Measurements from ENCODE around the gene NRG3. TPM values are rescaled to one million over a fixed set of nuclear protein-coding genes. Genes with fewer than 3 reads are reported as not detected.

NRG3 gene
- polyA plus RNA-seq, 2 donors = 0.01 to 0.04 TPM

DNA sequence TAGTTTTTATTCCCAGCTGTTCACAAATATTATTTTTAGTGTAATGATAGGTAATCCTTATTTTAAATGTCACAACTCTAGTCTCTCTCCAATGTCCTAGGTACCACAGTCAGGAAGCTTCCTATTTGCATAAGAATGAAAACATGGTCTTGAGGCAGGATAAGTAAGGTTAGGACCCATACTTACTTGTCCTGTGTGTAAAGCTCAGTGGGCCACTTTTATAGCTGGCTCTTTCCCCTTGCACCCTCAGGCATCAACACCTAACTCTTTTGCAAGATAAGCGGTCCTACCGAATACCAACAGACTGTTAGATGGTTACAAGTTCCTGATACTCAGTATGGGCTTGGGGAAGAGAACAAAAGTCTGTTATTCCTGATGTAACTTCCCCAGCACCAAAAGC lies 986.9 kb downstream of the NRG3 start:
- H3K27ac ChIP-seq (ENCODE audit: low read depth in 2 of 2, low read length in 1 of 2) = no peak overlapping the region
- H3K4me3 ChIP-seq (ENCODE audit: low read depth in 1 of 2, low read length in 2 of 2) = no peak overlapping the region
- H3K4me1 ChIP-seq (ENCODE audit: control insufficient read depth in 2 of 2, insufficient read depth in 2 of 2, low read length in 1 of 2) = no peaks in the 10 kb centered on the region
- no peaks in the 10 kb centered on the region for H3K36me3 ChIP-seq (ENCODE audit: control insufficient read depth in 2 of 2, insufficient read depth in 2 of 2, low read length in 1 of 2)
- no peaks in the 10 kb centered on the region for H3K9me3 ChIP-seq (ENCODE audit: control insufficient read depth in 2 of 2, insufficient read depth in 1 of 2, low read depth in 1 of 2, low read length in 1 of 2)
- no peaks in the 10 kb centered on the region for H3K27me3 ChIP-seq (ENCODE audit: control insufficient read depth in 1 of 2, insufficient read depth in 2 of 2, low read length in 2 of 2)
- 88 to 93% methylated on average over 2 of the region's 2 CpGs for WGBS, 2 donors

DNA sequence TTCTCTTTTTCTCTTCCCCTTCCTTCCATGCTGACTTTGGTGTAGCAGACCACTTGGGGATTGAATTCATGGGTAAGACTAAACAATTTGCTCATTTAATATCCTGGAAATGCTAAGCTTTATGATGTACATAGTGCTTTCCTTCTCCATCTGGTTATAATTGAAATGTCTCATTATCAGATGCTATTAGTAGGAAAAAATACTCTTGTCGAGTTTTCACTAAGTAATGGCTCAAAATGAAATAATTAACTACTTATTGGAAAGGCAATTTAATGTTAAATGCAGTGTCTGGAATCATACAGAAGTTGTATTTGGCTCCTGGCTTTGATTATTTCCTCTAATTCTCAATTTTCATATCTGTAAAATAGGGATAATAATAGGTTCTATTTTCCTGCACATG lies 990.4 kb downstream of the NRG3 start:
- no peaks in the 10 kb centered on the region for H3K4me1 ChIP-seq (ENCODE audit: control insufficient read depth in 2 of 2, insufficient read depth in 2 of 2, low read length in 1 of 2)
- no peaks in the 10 kb centered on the region for H3K36me3 ChIP-seq (ENCODE audit: control insufficient read depth in 2 of 2, insufficient read depth in 2 of 2, low read length in 1 of 2)
- H3K27me3 ChIP-seq (ENCODE audit: control insufficient read depth in 1 of 2, insufficient read depth in 2 of 2, low read length in 2 of 2) = no peaks in the 10 kb centered on the region
- H3K4me3 ChIP-seq (ENCODE audit: low read depth in 1 of 2, low read length in 2 of 2) = no peak overlapping the region
- WGBS, 2 donors = 47 to 53% methylated on average over 1 of the region's 1 CpG
- H3K27ac ChIP-seq (ENCODE audit: low read depth in 2 of 2, low read length in 1 of 2) = no peak overlapping the region
- no peaks in the 10 kb centered on the region for H3K9me3 ChIP-seq (ENCODE audit: control insufficient read depth in 2 of 2, insufficient read depth in 1 of 2, low read depth in 1 of 2, low read length in 1 of 2)

DNA sequence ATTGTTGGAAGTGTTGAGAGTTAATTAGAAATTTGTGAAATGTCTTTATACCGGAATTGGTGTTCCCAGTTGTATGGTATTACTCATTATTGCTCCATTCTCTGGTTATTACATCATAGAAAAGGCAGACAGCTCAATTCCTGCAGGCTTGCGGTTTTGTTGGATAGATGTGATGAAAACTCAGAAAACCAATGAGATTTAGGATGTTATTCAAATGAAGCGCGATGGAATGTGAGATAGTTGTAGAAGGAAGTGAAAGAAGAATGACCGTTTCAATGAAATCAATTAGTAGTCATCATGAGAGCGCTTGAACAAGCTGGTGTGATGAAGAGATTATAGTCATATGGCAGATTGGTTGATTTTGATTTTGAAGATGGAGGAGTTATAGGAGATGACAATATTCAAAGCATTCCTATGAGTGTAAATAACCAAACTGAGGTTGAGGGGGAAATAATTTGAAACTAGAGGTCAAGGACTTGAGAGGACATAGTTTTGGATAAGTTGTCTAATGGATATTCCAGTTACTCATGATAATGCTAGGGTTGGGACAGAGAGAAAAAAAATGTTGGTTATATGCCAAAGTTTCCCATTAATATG lies 991.5 kb downstream of the NRG3 start:
- Histone ChIP-seq H3K4me3 (ENCODE audit: low read depth in 1 of 2, low read length in 2 of 2) (no peak overlapping the region), H3K27ac (ENCODE audit: low read depth in 2 of 2, low read length in 1 of 2) (no peak overlapping the region), H3K36me3 (ENCODE audit: control insufficient read depth in 2 of 2, insufficient read depth in 2 of 2, low read length in 1 of 2) (no peaks in the 10 kb centered on the region), H3K4me1 (ENCODE audit: control insufficient read depth in 2 of 2, insufficient read depth in 2 of 2, low read length in 1 of 2) (no peaks in the 10 kb centered on the region), H3K27me3 (ENCODE audit: control insufficient read depth in 1 of 2, insufficient read depth in 2 of 2, low read length in 2 of 2) (no peaks in the 10 kb centered on the region), H3K9me3 (ENCODE audit: control insufficient read depth in 2 of 2, insufficient read depth in 1 of 2, low read depth in 1 of 2, low read length in 1 of 2) (no peaks in the 10 kb centered on the region)
- 72 to 80% methylated on average over 6 of the region's 6 CpGs for WGBS, 2 donors

DNA sequence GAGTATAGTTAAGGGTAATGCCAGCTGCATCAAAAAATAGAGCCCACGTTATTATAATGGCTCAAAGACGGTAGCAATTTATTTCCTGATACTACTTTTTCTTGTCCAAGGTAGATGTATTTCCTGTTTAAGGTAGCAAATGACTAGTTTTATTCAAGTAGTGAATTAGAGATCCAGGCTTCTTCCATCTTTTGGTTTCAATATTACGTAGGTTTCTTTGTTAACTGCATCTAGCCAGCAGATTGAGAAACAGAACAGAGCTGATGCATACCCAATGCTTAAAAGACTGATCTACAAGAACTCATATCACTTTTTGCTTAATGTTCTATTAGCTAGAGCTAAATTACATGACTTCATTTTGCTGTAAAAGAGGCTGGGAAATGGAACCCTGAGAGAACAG lies 992.1 kb downstream of the NRG3 start:
- H3K36me3 ChIP-seq (ENCODE audit: control insufficient read depth in 2 of 2, insufficient read depth in 2 of 2, low read length in 1 of 2) = no peaks in the 10 kb centered on the region
- WGBS, 2 donors = 86 to 93% methylated on average over 3 of the region's 3 CpGs

DNA sequence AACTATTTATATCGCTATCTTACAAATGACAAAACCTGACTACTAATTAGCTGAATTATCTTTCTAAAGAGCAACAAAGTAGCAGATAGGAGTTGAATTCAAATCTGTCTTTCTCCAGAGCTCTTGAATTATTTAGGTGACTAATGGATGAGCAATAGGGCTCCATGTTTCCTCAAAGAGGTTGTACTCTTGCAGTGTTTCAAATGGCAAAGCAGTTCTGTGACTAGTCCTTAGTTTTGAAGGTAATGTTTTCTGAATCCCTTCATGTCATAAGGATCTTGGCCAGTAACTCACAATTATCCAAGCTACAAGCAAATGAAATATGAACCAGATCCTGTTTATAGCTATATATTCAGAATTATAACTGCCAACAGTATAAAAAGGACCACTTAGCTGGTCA lies 999.7 kb downstream of the NRG3 start:
- WGBS, 2 donors = 96 to 100% methylated on average over 1 of the region's 1 CpG
- Histone ChIP-seq H3K9me3 (ENCODE audit: control insufficient read depth in 2 of 2, insufficient read depth in 1 of 2, low read depth in 1 of 2, low read length in 1 of 2) (no peaks in the 10 kb centered on the region), H3K4me3 (ENCODE audit: low read depth in 1 of 2, low read length in 2 of 2) (no peak overlapping the region), H3K4me1 (ENCODE audit: control insufficient read depth in 2 of 2, insufficient read depth in 2 of 2, low read length in 1 of 2) (no peaks in the 10 kb centered on the region), H3K27ac (ENCODE audit: low read depth in 2 of 2, low read length in 1 of 2) (no peak overlapping the region), H3K36me3 (ENCODE audit: control insufficient read depth in 2 of 2, insufficient read depth in 2 of 2, low read length in 1 of 2) (no peaks in the 10 kb centered on the region), H3K27me3 (ENCODE audit: control insufficient read depth in 1 of 2, insufficient read depth in 2 of 2, low read length in 2 of 2) (no peaks in the 10 kb centered on the region)

More for the DNA sequence above, 992.1 kb downstream of the NRG3 start:
- H3K27ac ChIP-seq (ENCODE audit: low read depth in 2 of 2, low read length in 1 of 2) = no peak overlapping the region
- H3K4me3 ChIP-seq (ENCODE audit: low read depth in 1 of 2, low read length in 2 of 2) = no peak overlapping the region
- H3K4me1 ChIP-seq (ENCODE audit: control insufficient read depth in 2 of 2, insufficient read depth in 2 of 2, low read length in 1 of 2) = no peaks in the 10 kb centered on the region
- H3K9me3 ChIP-seq (ENCODE audit: control insufficient read depth in 2 of 2, insufficient read depth in 1 of 2, low read depth in 1 of 2, low read length in 1 of 2) = no peaks in the 10 kb centered on the region
- H3K27me3 ChIP-seq (ENCODE audit: control insufficient read depth in 1 of 2, insufficient read depth in 2 of 2, low read length in 2 of 2) = no peaks in the 10 kb centered on the region

DNA sequence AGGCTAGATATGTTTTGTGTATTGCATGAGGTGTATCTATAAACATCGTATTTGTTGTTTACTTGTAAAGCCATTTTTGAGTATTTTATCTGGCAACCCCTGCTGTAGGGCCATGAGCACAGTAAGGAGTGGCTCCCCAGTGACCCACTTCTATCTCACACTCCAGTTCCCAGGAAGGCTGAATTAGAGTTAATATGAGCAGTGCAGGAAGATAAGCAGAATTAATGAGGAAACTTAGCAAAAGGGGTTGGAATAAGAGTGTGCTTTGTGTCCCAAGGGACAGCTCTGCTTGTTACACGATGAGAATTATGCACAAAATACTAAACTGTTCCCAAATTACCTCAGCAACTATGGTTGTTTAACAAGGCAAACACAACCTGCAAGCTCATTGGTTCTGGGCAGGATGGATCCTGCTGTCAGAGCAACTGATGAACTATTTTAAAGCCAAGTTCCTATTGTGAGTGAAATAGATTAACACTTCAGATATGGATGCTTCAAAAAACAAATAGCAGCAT lies 1005.8 kb downstream of the NRG3 start:
- H3K4me3 ChIP-seq (ENCODE audit: low read depth in 1 of 2, low read length in 2 of 2) = no peak overlapping the region
- WGBS, 2 donors = 58 to 64% methylated on average over 2 of the region's 2 CpGs
- no peak overlapping the region for H3K27ac ChIP-seq (ENCODE audit: low read depth in 2 of 2, low read length in 1 of 2)
- H3K4me1 ChIP-seq (ENCODE audit: control insufficient read depth in 2 of 2, insufficient read depth in 2 of 2, low read length in 1 of 2) = no peaks in the 10 kb centered on the region
- H3K27me3 ChIP-seq (ENCODE audit: control insufficient read depth in 1 of 2, insufficient read depth in 2 of 2, low read length in 2 of 2) = no peaks in the 10 kb centered on the region
- no peaks in the 10 kb centered on the region for H3K9me3 ChIP-seq (ENCODE audit: control insufficient read depth in 2 of 2, insufficient read depth in 1 of 2, low read depth in 1 of 2, low read length in 1 of 2)
- H3K36me3 ChIP-seq (ENCODE audit: control insufficient read depth in 2 of 2, insufficient read depth in 2 of 2, low read length in 1 of 2) = no peaks in the 10 kb centered on the region

DNA sequence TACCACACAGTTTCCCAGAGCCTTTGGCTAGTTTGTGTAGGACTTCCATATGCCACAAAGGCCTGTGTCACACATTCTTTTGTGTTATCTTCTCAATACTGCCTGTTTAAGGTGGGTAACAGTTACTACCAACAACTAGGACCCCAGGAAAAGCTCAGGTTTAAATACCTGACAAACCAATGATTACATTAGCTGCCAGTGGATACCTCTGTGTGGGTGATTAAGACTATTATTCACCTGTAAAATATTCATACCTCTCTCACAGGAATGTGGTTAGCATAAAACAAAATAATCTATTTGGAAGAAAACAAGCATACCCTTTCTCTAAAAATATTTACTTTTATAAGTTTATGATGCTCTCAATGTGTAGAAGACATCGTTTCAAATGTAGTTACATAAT lies 1007.7 kb downstream of the NRG3 start:
- WGBS, 2 donors = 77 to 78% methylated on average over 1 of the region's 1 CpG
- Histone ChIP-seq H3K4me1 (ENCODE audit: control insufficient read depth in 2 of 2, insufficient read depth in 2 of 2, low read length in 1 of 2) (no peaks in the 10 kb centered on the region), H3K9me3 (ENCODE audit: control insufficient read depth in 2 of 2, insufficient read depth in 1 of 2, low read depth in 1 of 2, low read length in 1 of 2) (no peaks in the 10 kb centered on the region), H3K27ac (ENCODE audit: low read depth in 2 of 2, low read length in 1 of 2) (no peak overlapping the region), H3K36me3 (ENCODE audit: control insufficient read depth in 2 of 2, insufficient read depth in 2 of 2, low read length in 1 of 2) (no peaks in the 10 kb centered on the region), H3K27me3 (ENCODE audit: control insufficient read depth in 1 of 2, insufficient read depth in 2 of 2, low read length in 2 of 2) (no peaks in the 10 kb centered on the region), H3K4me3 (ENCODE audit: low read depth in 1 of 2, low read length in 2 of 2) (no peak overlapping the region)

DNA sequence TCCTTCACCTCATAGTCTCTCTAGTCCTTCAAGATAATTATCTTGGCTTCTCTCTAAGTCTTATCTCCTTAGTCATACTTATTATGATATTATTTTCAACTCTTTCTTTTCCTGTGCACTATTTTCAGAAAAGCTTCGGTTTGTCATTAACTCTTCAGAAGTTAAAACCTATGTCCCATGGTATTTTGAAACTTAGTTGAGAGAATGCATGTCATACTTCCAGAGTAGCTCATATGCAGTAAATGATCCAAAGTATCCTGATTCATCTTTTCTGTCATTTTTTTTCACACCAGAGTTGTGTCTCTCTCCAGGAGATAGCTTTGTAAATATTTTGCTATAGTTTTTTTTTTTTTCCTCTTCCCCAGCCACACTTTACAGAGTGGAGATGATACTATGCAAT lies 1008.6 kb downstream of the NRG3 start:
- H3K4me1 ChIP-seq (ENCODE audit: control insufficient read depth in 2 of 2, insufficient read depth in 2 of 2, low read length in 1 of 2) = no peaks in the 10 kb centered on the region
- H3K27ac ChIP-seq (ENCODE audit: low read depth in 2 of 2, low read length in 1 of 2) = no peak overlapping the region
- no peak overlapping the region for H3K4me3 ChIP-seq (ENCODE audit: low read depth in 1 of 2, low read length in 2 of 2)
- 44 to 52% methylated on average over 1 of the region's 1 CpG for WGBS, 2 donors
- no peaks in the 10 kb centered on the region for H3K27me3 ChIP-seq (ENCODE audit: control insufficient read depth in 1 of 2, insufficient read depth in 2 of 2, low read length in 2 of 2)
- H3K9me3 ChIP-seq (ENCODE audit: control insufficient read depth in 2 of 2, insufficient read depth in 1 of 2, low read depth in 1 of 2, low read length in 1 of 2) = no peaks in the 10 kb centered on the region
- H3K36me3 ChIP-seq (ENCODE audit: control insufficient read depth in 2 of 2, insufficient read depth in 2 of 2, low read length in 1 of 2) = no peaks in the 10 kb centered on the region

DNA sequence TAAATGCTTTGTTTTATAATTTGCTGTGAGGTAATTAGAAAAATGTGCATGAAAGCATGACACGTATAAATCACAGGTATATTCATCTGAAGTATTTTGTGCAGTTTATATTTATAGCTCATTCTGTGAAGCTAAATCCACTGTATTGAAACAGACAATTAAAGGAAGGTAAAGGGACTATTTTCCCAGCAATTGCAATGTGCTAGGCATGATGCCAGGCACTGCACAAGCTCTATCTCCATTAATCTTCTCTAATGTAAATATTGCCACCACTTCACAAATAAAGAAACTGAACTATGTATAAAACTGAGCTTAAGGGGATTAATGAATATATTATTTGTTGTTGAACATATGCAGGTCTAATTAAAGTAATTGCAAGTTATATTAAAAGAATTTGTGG lies 1012.5 kb downstream of the NRG3 start:
- no peaks in the 10 kb centered on the region for H3K9me3 ChIP-seq (ENCODE audit: control insufficient read depth in 2 of 2, insufficient read depth in 1 of 2, low read depth in 1 of 2, low read length in 1 of 2)
- no peak overlapping the region for H3K4me3 ChIP-seq (ENCODE audit: low read depth in 1 of 2, low read length in 2 of 2)
- no peaks in the 10 kb centered on the region for H3K4me1 ChIP-seq (ENCODE audit: control insufficient read depth in 2 of 2, insufficient read depth in 2 of 2, low read length in 1 of 2)
- H3K36me3 ChIP-seq (ENCODE audit: control insufficient read depth in 2 of 2, insufficient read depth in 2 of 2, low read length in 1 of 2) = no peaks in the 10 kb centered on the region
- WGBS, 2 donors = 41 to 46% methylated on average over 1 of the region's 1 CpG
- no peak overlapping the region for H3K27ac ChIP-seq (ENCODE audit: low read depth in 2 of 2, low read length in 1 of 2)
- no peaks in the 10 kb centered on the region for H3K27me3 ChIP-seq (ENCODE audit: control insufficient read depth in 1 of 2, insufficient read depth in 2 of 2, low read length in 2 of 2)

DNA sequence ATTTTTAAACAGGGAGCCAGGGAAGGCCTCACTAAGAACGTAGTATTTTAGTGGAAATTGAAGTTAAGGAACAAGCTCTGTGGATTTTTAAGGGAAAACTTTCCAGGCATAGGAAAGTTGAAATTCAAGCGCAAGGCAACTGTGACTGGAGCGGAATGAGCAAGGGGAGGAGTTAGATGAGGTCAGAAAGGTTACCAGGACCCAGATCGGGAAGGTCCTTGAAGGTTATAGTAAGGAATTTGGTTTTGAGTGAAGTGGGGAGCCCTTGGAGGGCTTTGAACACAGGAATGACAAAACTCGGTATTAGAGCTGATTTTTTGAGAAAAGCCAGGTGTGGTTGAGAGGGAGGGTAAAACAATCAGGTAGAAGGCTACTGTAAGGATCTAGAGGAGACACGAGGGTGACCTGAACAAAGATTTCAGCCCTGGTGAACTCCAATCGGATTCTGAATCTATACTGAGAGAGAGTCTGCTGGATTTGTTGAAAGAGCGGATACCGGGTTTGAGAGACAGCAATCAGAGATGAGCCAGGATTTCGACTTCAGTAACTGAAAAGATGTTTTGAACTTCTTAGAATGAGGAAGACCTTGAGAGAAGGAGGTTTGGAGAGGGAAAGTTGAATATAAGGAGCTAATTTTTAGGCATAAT lies 1013.9 kb downstream of the NRG3 start:
- Histone ChIP-seq H3K27me3 (ENCODE audit: control insufficient read depth in 1 of 2, insufficient read depth in 2 of 2, low read length in 2 of 2) (no peaks in the 10 kb centered on the region), H3K4me3 (ENCODE audit: low read depth in 1 of 2, low read length in 2 of 2) (no peak overlapping the region), H3K27ac (ENCODE audit: low read depth in 2 of 2, low read length in 1 of 2) (no peak overlapping the region), H3K9me3 (ENCODE audit: control insufficient read depth in 2 of 2, insufficient read depth in 1 of 2, low read depth in 1 of 2, low read length in 1 of 2) (no peaks in the 10 kb centered on the region), H3K36me3 (ENCODE audit: control insufficient read depth in 2 of 2, insufficient read depth in 2 of 2, low read length in 1 of 2) (no peaks in the 10 kb centered on the region), H3K4me1 (ENCODE audit: control insufficient read depth in 2 of 2, insufficient read depth in 2 of 2, low read length in 1 of 2) (no peaks in the 10 kb centered on the region)
- WGBS, 2 donors = 75 to 80% methylated on average over 10 of the region's 10 CpGs

Measured in esophagus (tissue), 2 donors.